GM13977 (cell line): Measurements from ENCODE around the gene RAC2.
A peak's percentile ranks its signal among the peaks of the same experiment; 100 is the strongest.

ENCODE experiments used
- DNase-seq: peaks from one replicate; pipeline ENCODE4 v3.0.0; 2012; ENCODE audit warnings: low spot score
- in situ Hi-C: fragments of 300-500 bp; cut with MboI; formaldehyde crosslinking; loops from one replicate; pipeline ENCODE4 v1.12.0; 2022; ENCODE audit warnings: low sequenced_read_pairs, low pct_unique_long_range_greater_than_20kb, mixed read lengths, inconsistent platforms; ENCODE audit not compliant: unreplicated experiment
- TF ChIP-seq, protein P1 (sequence below): IDR thresholded peaks from 2 replicates; pipeline ENCODE4 v1.5.1; 2012; ENCODE audit warnings: mild to moderate bottlenecking, control low read depth; ENCODE audit not compliant: insufficient read depth; ENCODE audit errors: extremely low read depth, missing control alignments

RAC2 gene

DNA sequence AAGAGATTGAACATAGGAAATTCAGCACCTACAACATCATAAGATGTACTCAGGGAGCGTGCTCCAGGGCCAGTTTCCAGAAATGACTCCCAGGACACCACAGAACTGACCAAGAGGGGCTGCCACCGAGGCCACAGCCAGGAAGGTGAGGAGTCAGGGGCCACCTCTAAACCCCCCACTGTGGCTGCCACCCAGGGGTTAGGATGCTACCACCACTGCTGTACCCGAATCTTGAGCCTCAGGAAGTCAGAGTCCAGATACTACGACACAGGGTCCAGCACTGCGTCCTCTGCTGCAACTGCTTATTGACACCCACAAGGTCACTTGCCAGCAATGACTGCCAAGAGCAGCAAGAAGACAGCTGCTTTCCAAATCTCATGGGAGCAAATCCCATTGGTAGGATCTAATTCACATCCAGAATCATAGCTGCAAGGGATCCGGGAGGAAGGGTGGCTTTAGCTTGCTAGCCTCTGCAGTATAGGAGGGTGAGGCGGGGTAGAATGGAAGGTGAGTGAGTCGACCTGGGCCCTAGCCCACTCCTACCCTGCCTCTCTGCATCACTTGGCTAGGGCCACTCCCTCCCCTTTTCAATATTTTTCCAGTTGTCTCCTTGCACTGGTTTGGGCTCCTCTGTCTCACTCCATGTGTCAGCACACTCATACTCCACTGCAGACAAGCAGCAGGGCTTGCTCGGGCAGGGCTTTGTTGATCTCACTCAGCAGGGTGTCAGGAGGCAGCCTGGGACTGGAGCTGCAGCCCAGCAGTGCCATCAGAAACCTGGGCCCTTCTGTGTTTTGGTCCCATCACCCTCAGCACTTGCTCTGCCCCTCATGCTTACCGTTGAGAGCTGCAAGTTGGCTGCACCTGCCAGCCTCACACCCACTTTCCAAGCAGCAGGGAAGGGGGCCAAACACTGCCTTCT lies 20.2 kb upstream of the RAC2 start:
- in situ Hi-C loops, result no loop called here
- no peak for DNase-seq
- TF ChIP-seq, protein P1, sequence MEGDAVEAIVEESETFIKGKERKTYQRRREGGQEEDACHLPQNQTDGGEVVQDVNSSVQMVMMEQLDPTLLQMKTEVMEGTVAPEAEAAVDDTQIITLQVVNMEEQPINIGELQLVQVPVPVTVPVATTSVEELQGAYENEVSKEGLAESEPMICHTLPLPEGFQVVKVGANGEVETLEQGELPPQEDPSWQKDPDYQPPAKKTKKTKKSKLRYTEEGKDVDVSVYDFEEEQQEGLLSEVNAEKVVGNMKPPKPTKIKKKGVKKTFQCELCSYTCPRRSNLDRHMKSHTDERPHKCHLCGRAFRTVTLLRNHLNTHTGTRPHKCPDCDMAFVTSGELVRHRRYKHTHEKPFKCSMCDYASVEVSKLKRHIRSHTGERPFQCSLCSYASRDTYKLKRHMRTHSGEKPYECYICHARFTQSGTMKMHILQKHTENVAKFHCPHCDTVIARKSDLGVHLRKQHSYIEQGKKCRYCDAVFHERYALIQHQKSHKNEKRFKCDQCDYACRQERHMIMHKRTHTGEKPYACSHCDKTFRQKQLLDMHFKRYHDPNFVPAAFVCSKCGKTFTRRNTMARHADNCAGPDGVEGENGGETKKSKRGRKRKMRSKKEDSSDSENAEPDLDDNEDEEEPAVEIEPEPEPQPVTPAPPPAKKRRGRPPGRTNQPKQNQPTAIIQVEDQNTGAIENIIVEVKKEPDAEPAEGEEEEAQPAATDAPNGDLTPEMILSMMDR, result no peak

DNA sequence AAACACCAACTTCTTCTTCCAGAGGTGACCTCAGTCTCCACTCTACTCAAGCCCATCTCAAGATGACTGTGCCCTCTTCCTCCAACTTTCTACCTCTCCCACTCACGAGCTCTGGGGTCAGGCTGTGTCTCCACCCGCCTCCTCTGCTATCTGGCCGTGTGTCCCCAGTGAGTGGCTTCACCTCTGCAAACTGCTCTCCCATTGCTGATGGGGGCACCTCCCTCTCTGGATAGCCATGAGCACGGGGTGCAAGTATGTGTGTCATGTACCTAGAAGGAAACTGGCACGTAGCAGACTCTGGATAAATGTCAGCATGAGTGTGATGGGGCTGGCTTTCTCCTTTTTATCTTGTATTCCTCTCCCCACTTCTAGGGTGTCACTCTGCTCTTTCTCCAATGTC lies 18.3 kb upstream of the RAC2 start:
- TF ChIP-seq, protein P1, result no peak
- no peak for DNase-seq
- in situ Hi-C loops, result no loop called here

DNA sequence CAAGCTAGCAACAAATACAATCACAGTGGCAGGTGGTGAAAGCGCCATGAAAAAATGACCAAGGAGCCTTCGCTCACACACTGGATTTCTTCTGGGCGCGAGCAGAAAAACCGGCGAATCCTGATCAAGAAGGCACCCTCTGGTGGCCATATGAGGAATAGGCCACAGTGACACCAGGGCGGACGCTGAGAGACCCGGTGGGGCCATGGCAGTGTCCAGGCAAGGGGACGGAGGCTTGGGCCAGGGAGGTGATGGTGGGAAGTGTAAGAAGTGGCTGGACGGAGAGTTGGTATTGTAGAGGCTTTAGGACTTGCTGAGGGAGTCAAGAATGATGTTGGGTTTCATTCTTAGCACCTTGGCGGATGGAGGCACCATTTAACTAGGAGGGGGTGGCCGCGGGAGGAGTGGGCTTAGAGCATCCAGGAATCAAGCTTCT lies 16.9 kb upstream of the RAC2 start:
- TF ChIP-seq, protein P1, result peak; percentile 91
- in situ Hi-C loops, result no loop called here
- peak; percentile 75 for DNase-seq

DNA sequence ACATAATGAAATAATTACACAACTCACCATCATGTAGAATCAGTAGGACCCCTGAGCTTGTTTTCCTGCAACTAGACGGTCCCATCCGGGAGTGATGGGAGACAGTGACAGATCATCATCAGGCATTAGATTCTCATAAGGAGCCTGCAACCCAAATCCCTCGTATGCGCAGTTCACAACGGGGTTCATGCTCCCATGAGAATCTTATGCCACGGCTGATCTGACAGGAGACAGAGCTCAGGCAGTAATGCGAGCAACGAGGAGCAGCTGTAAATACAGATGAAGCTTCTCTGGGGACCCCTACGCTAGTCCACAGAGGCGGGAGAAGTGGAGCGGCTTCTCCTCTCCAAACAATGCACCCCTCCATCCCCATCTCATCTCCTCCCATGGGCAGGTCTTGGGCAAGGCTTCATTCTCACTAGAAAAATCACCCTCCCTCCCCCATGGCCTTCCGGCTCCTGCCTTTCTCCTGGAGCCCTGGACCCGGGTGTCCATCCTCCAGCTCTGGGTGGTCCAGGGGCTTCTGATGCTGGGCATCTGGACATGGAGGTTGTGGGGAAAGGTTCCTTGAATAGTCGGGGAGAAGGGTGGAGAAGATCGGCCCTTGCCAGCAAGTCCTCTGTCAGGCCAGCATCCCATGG lies 16.2 kb upstream of the RAC2 start:
- in situ Hi-C loops, result no loop called here

DNA sequence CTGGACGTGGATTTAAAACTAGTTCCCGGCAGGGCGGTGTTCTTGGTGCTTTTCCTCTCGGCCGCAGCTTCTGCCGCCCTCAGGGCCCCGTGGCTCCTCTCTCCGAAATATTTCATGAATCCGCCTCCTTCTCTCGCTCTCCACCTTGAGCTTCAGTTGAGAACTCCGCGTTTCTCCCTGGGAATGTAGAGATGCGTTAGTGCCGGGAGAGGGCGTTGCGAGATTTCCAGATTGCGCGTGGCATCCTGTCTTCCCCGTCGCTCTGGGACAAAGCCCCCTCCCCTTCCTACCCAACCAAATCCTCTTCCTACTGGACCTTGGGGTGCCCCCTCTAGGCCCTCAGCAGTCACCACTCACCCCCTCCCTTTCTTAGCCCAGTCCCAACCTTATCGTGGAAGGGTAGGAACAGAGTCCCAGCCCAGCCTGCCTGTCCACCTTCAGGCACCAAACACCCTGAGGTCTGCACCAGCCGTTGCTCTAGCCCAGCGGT lies 15.5 kb upstream of the RAC2 start:
- in situ Hi-C loops, result no loop called here
- TF ChIP-seq, protein P1, result peak; percentile 62
- no peak for DNase-seq

More for the DNA sequence above, 16.2 kb upstream of the RAC2 start:
- TF ChIP-seq, protein P1, result no peak
- no peak for DNase-seq

DNA sequence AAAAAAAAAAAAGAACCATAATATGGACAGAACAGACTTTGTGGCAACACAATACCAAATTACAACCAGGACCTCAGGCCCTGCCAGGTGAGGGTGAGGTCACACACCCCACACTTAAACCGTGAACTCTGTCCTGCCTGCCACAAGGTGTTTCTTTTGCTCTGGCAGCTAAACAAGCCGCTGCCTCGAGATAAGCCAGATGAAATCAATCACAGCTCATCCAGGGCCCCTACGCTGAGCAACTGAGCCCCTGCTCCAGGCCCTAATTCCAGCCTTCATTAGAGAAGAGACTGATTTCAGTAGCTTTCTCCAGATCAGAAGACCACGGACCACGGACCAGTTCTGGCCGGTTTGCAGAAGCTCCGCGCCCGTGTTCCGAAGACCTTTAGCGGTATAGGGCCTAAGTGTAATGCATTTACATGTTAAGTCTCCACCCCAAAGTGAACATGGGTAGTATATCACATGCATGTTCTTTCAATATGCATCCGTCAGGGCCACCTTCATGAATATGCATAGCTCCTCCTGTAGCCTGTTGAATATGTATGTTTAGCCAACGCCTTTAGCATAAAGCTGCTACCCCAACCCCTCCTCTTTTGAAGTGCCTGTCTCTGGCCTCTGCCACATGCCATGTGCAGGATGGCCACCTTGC lies 14.8 kb upstream of the RAC2 start:
- TF ChIP-seq, protein P1, result no peak
- in situ Hi-C loops, result no loop called here
- no peak for DNase-seq
